Osteocyte (in vitro differentiated cells): ENCODE data around the gene TP53. TPM values are rescaled to one million over a fixed set of nuclear protein-coding genes. Genes with fewer than 3 reads are reported as not detected.

Experiments
- DNase-seq: peaks from one replicate; pipeline ENCODE4 v3.0.0; 2021; ENCODE audit warnings: mixed read lengths; ENCODE audit not compliant: unreplicated experiment; ENCODE audit errors: extremely low spot score
- H3K27ac Mint-ChIP-seq: one replicate; pipeline ENCODE4 v1.8.0; 2021; ENCODE audit warnings: mild to moderate bottlenecking, mixed read lengths; ENCODE audit not compliant: unreplicated experiment
- H3K27me3 Mint-ChIP-seq: one replicate; pipeline ENCODE4 v1.8.0; 2021; ENCODE audit warnings: mixed read lengths; ENCODE audit not compliant: unreplicated experiment
- H3K36me3 Mint-ChIP-seq: one replicate; pipeline ENCODE4 v1.8.0; 2021; ENCODE audit warnings: mixed read lengths; ENCODE audit not compliant: unreplicated experiment
- H3K4me1 Mint-ChIP-seq: one replicate; pipeline ENCODE4 v1.8.0; 2021; ENCODE audit warnings: mixed read lengths; ENCODE audit not compliant: unreplicated experiment
- H3K4me3 Mint-ChIP-seq: one replicate; pipeline ENCODE4 v1.8.0; 2021; ENCODE audit warnings: mild to moderate bottlenecking, moderate library complexity, mixed read lengths; ENCODE audit not compliant: unreplicated experiment
- H3K9me3 Mint-ChIP-seq: one replicate; pipeline ENCODE4 v1.8.0; 2021; ENCODE audit warnings: mixed read lengths; ENCODE audit not compliant: unreplicated experiment
- long read RNA-seq: library from polyadenylated mRNA; unstranded; transcript quantifications from one replicate; pipeline ENCODE4 v2.0.0, GENCODE V29; 2021
- total RNA-seq: library from RNA; stranded (reverse); gene quantifications from 2 replicates; pipeline ENCODE4 v1.2.1, GENCODE V29; 2021
- TF ChIP-seq, protein P1 (sequence below): fragments of 200-600 bp; sonication (generic); IDR thresholded peaks from 2 replicates; pipeline ENCODE4 v1.5.0; 2021; ENCODE audit warnings: antibody characterized with exemption, mild to moderate bottlenecking, moderate library complexity

Gene TP53
- total RNA-seq = 98.7 and 99.5 TPM in 2 replicates
- long read RNA-seq, transcript TP53-227 (11 exons, 2,579 nt) = major isoform, 14 of 24 reads
- long read RNA-seq, partial matches to known transcripts = 4 of 24 reads
- long read RNA-seq, other reads (novel, unspliced or antisense) = 5 of 24 reads

GRCh38 chr17:7687072-7687907 lies at the start of gene TP53:
TP53 (minus strand) TSS chr17:7687490; CDS start chr17:7676594, 10,896 bp downstream.
- peak; percentile 94 for DNase-seq
- no peaks in the 10 kb centered on the region for H3K9me3 Mint-ChIP-seq
- H3K27me3 Mint-ChIP-seq = no peaks in the 10 kb centered on the region
- no peaks in the 10 kb centered on the region for H3K36me3 Mint-ChIP-seq
- H3K4me1 Mint-ChIP-seq = peaks cover 33% of the 10 kb centered on the region
- H3K27ac Mint-ChIP-seq = peak within 1 kb of the TSS; percentile 99
- peak within 1 kb of the TSS; percentile 95 for H3K4me3 Mint-ChIP-seq
- TF ChIP-seq, protein P1, sequence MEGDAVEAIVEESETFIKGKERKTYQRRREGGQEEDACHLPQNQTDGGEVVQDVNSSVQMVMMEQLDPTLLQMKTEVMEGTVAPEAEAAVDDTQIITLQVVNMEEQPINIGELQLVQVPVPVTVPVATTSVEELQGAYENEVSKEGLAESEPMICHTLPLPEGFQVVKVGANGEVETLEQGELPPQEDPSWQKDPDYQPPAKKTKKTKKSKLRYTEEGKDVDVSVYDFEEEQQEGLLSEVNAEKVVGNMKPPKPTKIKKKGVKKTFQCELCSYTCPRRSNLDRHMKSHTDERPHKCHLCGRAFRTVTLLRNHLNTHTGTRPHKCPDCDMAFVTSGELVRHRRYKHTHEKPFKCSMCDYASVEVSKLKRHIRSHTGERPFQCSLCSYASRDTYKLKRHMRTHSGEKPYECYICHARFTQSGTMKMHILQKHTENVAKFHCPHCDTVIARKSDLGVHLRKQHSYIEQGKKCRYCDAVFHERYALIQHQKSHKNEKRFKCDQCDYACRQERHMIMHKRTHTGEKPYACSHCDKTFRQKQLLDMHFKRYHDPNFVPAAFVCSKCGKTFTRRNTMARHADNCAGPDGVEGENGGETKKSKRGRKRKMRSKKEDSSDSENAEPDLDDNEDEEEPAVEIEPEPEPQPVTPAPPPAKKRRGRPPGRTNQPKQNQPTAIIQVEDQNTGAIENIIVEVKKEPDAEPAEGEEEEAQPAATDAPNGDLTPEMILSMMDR = no peak

- H3K27me3 Mint-ChIP-seq = peaks cover 55% of the 10 kb centered on the region
- H3K36me3 Mint-ChIP-seq = no peaks in the 10 kb centered on the region
- TF ChIP-seq, protein P1 = no peak
- H3K27ac Mint-ChIP-seq = no peak overlapping the region
- H3K9me3 Mint-ChIP-seq = no peaks in the 10 kb centered on the region
- no peak for DNase-seq
- no peak overlapping the region for H3K4me3 Mint-ChIP-seq
- no peaks in the 10 kb centered on the region for H3K4me1 Mint-ChIP-seq
These were observed 45.8 kb upstream of the TP53 start for GRCh38 chr17:7732981-7733539.

GRCh38 chr17:7729816-7730215 lies 42.5 kb upstream of the TP53 start:
- no peak overlapping the region for H3K27ac Mint-ChIP-seq
- TF ChIP-seq, protein P1 = no peak
- no peak overlapping the region for H3K4me3 Mint-ChIP-seq
- no peaks in the 10 kb centered on the region for H3K9me3 Mint-ChIP-seq
- no peak for DNase-seq
- H3K27me3 Mint-ChIP-seq = peaks cover 42% of the 10 kb centered on the region
- no peaks in the 10 kb centered on the region for H3K4me1 Mint-ChIP-seq
- no peaks in the 10 kb centered on the region for H3K36me3 Mint-ChIP-seq

DNA sequence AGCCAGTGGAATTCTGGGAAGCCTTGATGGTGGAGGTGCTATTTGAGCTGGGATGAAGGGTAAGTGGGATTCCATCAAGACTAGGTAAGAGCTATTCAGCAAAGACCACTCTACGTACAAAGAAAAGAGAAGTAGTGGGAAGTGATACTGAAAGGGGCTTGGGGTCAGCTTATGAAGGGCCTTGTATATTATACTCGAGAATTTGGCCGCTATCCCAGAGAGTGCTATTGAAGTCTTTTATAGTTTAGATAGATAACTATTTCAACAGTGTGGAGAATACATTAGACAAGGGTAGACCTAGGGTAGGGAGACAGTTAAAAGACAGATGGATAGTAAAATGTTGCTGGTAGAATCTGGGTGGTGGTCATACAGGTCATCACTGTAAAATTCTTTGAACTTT lies 40.6 kb upstream of the TP53 start:
- no peak overlapping the region for H3K4me3 Mint-ChIP-seq
- H3K27me3 Mint-ChIP-seq = peaks cover 33% of the 10 kb centered on the region
- no peak for DNase-seq
- TF ChIP-seq, protein P1 = no peak
- no peaks in the 10 kb centered on the region for H3K9me3 Mint-ChIP-seq
- no peaks in the 10 kb centered on the region for H3K36me3 Mint-ChIP-seq
- no peak overlapping the region for H3K27ac Mint-ChIP-seq
- H3K4me1 Mint-ChIP-seq = no peaks in the 10 kb centered on the region

GRCh38 chr17:7721612-7722011 lies 34.3 kb upstream of the TP53 start:
- peaks cover 42% of the 10 kb centered on the region for H3K27me3 Mint-ChIP-seq
- DNase-seq = no peak
- no peaks in the 10 kb centered on the region for H3K9me3 Mint-ChIP-seq
- H3K4me3 Mint-ChIP-seq = no peak overlapping the region
- H3K27ac Mint-ChIP-seq = no peak overlapping the region
- peaks cover 17% of the 10 kb centered on the region for H3K4me1 Mint-ChIP-seq
- H3K36me3 Mint-ChIP-seq = no peaks in the 10 kb centered on the region
- TF ChIP-seq, protein P1 = no peak
